T-helper 1 cell treated with Interleukin-12 subunit alpha and Interleukin-12 subunit beta and Interleukin-4 antibody, amounts not matched to agents 30 ng/mL and 1 ng/mL, for 36 hours (primary cell): ENCODE measurements around the gene TREM1. TPM values are rescaled to one million over a fixed set of nuclear protein-coding genes. Genes with fewer than 3 reads are reported as not detected.

Source experiments
- intact Hi-C: fragments of 100-400 bp; cut with micrococcal nuclease; formaldehyde crosslinking; loops from one replicate; pipeline ENCODE4 v1.15.1; 2024
- total RNA-seq: library from RNA; stranded (reverse); gene quantifications from 2 replicates; pipeline ENCODE4 v1.2.3, GENCODE V29; 2022

The TREM1 gene
- total RNA-seq: not detected in 2 replicates

- intact Hi-C loops: no loop called here
These were observed at the start of gene TREM1 for GRCh38 chr6:41286544-41287346. TSS of gene TREM1 (minus strand) at chr6:41286682. CDS start at chr6:41286655, 27 bp downstream.

GRCh38 chr6:41335943-41336342 lies 49.5 kb upstream of the TREM1 start:
- intact Hi-C loops: no loop called here

GRCh38 chr6:41335296-41335695 lies 48.8 kb upstream of the TREM1 start, which contains the start of gene NCR2:
TSS of gene NCR2 (plus strand) at chr6:41335608. CDS start at chr6:41335877, 269 bp downstream.
- intact Hi-C loops: no loop called here

- intact Hi-C loops: loop anchor here (1.0 kb wide), 1 partner anchor 11 kb away; no protein-coding TSS in a partner anchor
These were observed 48.1 kb upstream of the TREM1 start for GRCh38 chr6:41334482-41335040.

GRCh38 chr6:41332842-41333736 lies 46.6 kb upstream of the TREM1 start:
- intact Hi-C loops: no loop called here

GRCh38 chr6:41332241-41332640 lies 45.8 kb upstream of the TREM1 start:
- intact Hi-C loops: no loop called here

- intact Hi-C loops: no loop called here
These were observed 45.1 kb upstream of the TREM1 start for GRCh38 chr6:41331401-41332150.

- intact Hi-C loops: no loop called here
These were observed 40.7 kb upstream of the TREM1 start for GRCh38 chr6:41327177-41327576.

GRCh38 chr6:41326092-41326491 lies 39.6 kb upstream of the TREM1 start:
- intact Hi-C loops: no loop called here

GRCh38 chr6:41325446-41326066 lies 39.1 kb upstream of the TREM1 start:
- intact Hi-C loops: no loop called here

- intact Hi-C loops: no loop called here
These were observed 34.7 kb upstream of the TREM1 start for GRCh38 chr6:41321183-41321582.

GRCh38 chr6:41318654-41319565 lies 32.4 kb upstream of the TREM1 start:
- intact Hi-C loops: loop anchor here (1.0 to 5.0 kb wide), 11 partner anchors 13 to 472 kb away; partner anchors contain the start of genes NFYA, OARD1 and TREML2

- intact Hi-C loops: loop anchor here (1.0 to 5.0 kb wide), 10 partner anchors 12 to 471 kb away; partner anchors contain the start of genes NFYA, OARD1 and TREML2
These were observed 31.8 kb upstream of the TREM1 start for GRCh38 chr6:41318261-41318653.

- intact Hi-C loops: loop anchor here (5.0 kb wide), 1 partner anchor 469 kb away; no protein-coding TSS in a partner anchor
These were observed 29.6 kb upstream of the TREM1 start for GRCh38 chr6:41315943-41316620.

GRCh38 chr6:41315203-41315602 lies 28.7 kb upstream of the TREM1 start:
- intact Hi-C loops: loop anchor here (5.0 kb wide), 1 partner anchor 468 kb away; no protein-coding TSS in a partner anchor

GRCh38 chr6:41306187-41306854 lies 19.8 kb upstream of the TREM1 start:
- intact Hi-C loops: loop anchor here (1.0 kb wide), 4 partner anchors 12 to 377 kb away; no protein-coding TSS in a partner anchor

GRCh38 chr6:41302638-41303037 lies 16.2 kb upstream of the TREM1 start:
- intact Hi-C loops: no loop called here
